Uterus (tissue), 2 donors: ENCODE data around the gene WBP2.

ENCODE experiments used
- CTCF ChIP-seq, 4 experiments: fragments of 200-600 bp in 2 of 4; fragments of 450-650 bp in 2 of 4; sonication (generic) in 2 of 4; IDR thresholded peaks; one replicate each; pipeline ENCODE4 v1.5.1; 2016 to 2019; ENCODE audit warnings: antibody characterized with exemption in 4 of 4, mild to moderate bottlenecking in 2 of 4, moderate library complexity in 1 of 4
- POLR2A ChIP-seq, 2 donors: fragments of 450-650 bp; IDR thresholded peaks; one replicate each; pipeline ENCODE4 v1.6.1; 2016; ENCODE audit warnings: antibody characterized with exemption in 2 of 2, mild to moderate bottlenecking in 1 of 2, moderate library complexity in 1 of 2

DNA sequence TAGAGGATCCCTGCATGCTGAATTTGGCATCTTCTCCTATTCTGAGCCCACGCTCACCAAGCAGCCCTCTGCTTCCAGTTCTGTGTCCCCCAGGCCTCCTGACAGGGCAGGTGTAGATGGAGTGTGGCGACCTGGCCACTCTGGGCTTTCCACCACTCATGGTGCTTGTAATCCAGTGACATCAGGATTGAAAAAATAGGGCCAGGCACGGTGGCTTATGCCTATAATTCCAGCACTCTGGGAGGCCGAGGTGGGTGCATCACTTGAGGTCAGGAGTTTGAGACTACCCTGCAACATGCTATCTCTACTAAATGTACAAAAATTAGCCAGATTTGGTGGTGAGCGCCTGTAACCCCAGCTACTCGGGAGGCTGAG, 41.1 kb downstream of the WBP2 start:
- TF ChIP-seq CTCF (IDR thresholded peaks at IDR 0.05) (no peak), POLR2A (IDR thresholded peaks at IDR 0.05) (no peak)
